ENCODE measurements around the gene TMED8.

DNA sequence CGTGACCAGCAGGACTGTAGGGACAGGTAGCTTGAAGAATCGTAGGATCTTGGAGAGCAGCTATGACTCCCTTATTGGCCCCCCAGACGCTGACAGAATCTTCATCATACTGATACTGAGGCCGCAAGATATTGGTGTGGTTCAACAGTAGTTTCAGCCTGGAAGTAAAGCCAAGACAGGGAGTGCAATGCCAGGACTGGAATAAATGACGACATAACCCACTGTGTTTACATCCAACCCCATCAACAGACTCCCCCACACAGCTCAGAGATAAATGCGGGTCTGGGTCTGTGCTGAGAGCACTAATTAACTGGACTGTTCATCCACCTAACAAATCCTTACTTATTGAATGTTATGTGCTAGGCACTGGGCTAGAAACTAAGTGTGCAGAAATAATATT lies 29.8 kb upstream of the TMED8 start:
- TF ChIP-seq BRCA1 (IDR thresholded peaks at IDR 0.05; ENCODE audit: low read depth, low read length) (no peak), ZNF274 (IDR thresholded peaks at IDR 0.05; ENCODE audit: insufficient read depth, insufficient read length) (no peak), RAD21 (IDR thresholded peaks at IDR 0.05; ENCODE audit: insufficient read depth, low read depth, low read length) (no peak)
